ENCODE measurements around the gene ATP2B1. TPM values are rescaled to one million over a fixed set of nuclear protein-coding genes. Genes with fewer than 3 reads are reported as not detected.
"Not testable (repeated sequence)": the region's sequence is repeated elsewhere in the genome, so short reads cannot be mapped to it uniquely, and the experiment has no call there.

Gene ATP2B1
- total RNA-seq, result 14.5 and 21.7 TPM in 2 replicates

- peak; percentile 28 to 86 for DNase-seq (ENCODE audit: low read depth in 2 of 2)
Measured at GRCh38 chr12:89708565-89709156, at the start of gene ATP2B1. Gene ATP2B1 (minus strand): TSS chr12:89708838. CDS start chr12:89655886, 52,952 bp downstream.

GRCh38 chr12:89757987-89758386 is 49.3 kb upstream of the ATP2B1 start:
- not testable (repeated sequence) for DNase-seq (ENCODE audit: low read depth in 2 of 2)

- DNase-seq (ENCODE audit: low read depth in 2 of 2), result peak in 1 of 2 donors; percentile 53
Measured at GRCh38 chr12:89756585-89757398, 48.2 kb upstream of the ATP2B1 start.

- DNase-seq (ENCODE audit: low read depth in 2 of 2), result no peak
Measured at GRCh38 chr12:89756194-89756584, 47.6 kb upstream of the ATP2B1 start.

GRCh38 chr12:89753997-89754396 is 45.4 kb upstream of the ATP2B1 start:
- DNase-seq (ENCODE audit: low read depth in 2 of 2), result no peak

- DNase-seq (ENCODE audit: low read depth in 2 of 2), result no peak
Measured at GRCh38 chr12:89752341-89752740, 43.7 kb upstream of the ATP2B1 start.

- no peak for DNase-seq (ENCODE audit: low read depth in 2 of 2)
Measured at GRCh38 chr12:89750389-89751351, 42.0 kb upstream of the ATP2B1 start.

GRCh38 chr12:89748791-89749190 is 40.2 kb upstream of the ATP2B1 start:
- DNase-seq (ENCODE audit: low read depth in 2 of 2), result no peak

- no peak for DNase-seq (ENCODE audit: low read depth in 2 of 2)
Measured at GRCh38 chr12:89745286-89745685, 36.6 kb upstream of the ATP2B1 start.

- no peak for DNase-seq (ENCODE audit: low read depth in 2 of 2)
Measured at GRCh38 chr12:89742337-89743022, 33.8 kb upstream of the ATP2B1 start.

GRCh38 chr12:89740943-89741342 is 32.3 kb upstream of the ATP2B1 start:
- DNase-seq (ENCODE audit: low read depth in 2 of 2), result no peak

GRCh38 chr12:89736995-89737394 is 28.4 kb upstream of the ATP2B1 start:
- no peak for DNase-seq (ENCODE audit: low read depth in 2 of 2)

GRCh38 chr12:89733579-89734201 is 25.1 kb upstream of the ATP2B1 start:
- DNase-seq (ENCODE audit: low read depth in 2 of 2), result no peak

- no peak for DNase-seq (ENCODE audit: low read depth in 2 of 2)
Measured at GRCh38 chr12:89732522-89732921, 23.9 kb upstream of the ATP2B1 start.

- peak; percentile 2 to 21 for DNase-seq (ENCODE audit: low read depth in 2 of 2)
Measured at GRCh38 chr12:89731614-89732013, 23.0 kb upstream of the ATP2B1 start.

GRCh38 chr12:89731089-89731488 is 22.5 kb upstream of the ATP2B1 start:
- DNase-seq (ENCODE audit: low read depth in 2 of 2), result no peak

- no peak for DNase-seq (ENCODE audit: low read depth in 2 of 2)
Measured at GRCh38 chr12:89729946-89730459, 21.4 kb upstream of the ATP2B1 start.

- DNase-seq (ENCODE audit: low read depth in 2 of 2), result no peak
Measured at GRCh38 chr12:89723276-89723675, 14.6 kb upstream of the ATP2B1 start.

GRCh38 chr12:89721291-89721987 is 12.8 kb upstream of the ATP2B1 start:
- DNase-seq (ENCODE audit: low read depth in 2 of 2), result no peak

Measured in dermis microvascular lymphatic vessel endothelial cell (primary cell).